Measurements from ENCODE around the gene OSCP1.

- TF ChIP-seq EZH2 (IDR thresholded peaks at IDR 0.05; ENCODE audit: borderline replicate concordance, insufficient read depth, low read depth, low read length, poor library complexity, severe bottlenecking) (no peak), CTCF (IDR thresholded peaks at IDR 0.05) (no peak)
Observed at GRCh38 chr1:36397378-36398230, 52.6 kb downstream of the OSCP1 start, which contains the start of gene LSM10.
